DMS114 treated with DMSO at 0.1 percent for 48 hours (cell line): Measurements from ENCODE around the gene SPRYD7.
"Not testable (repeated sequence)": the region's sequence is repeated elsewhere in the genome, so short reads cannot be mapped to it uniquely, and the experiment has no call there.

Experiments
- DNase-seq: peaks from one replicate; lab custom pipeline; 2025; ENCODE audit not compliant: unreplicated experiment; lab: John Stamatoyannopoulos, UW

Gene SPRYD7

GRCh38 chr13:49936075-49936967 is at the start of gene SPRYD7:
SPRYD7 (minus strand) TSS chr13:49936340; CDS start chr13:49936235, 105 bp downstream.
- peak; percentile 85 for DNase-seq

- DNase-seq: no peak
Observed at GRCh38 chr13:49985129-49985528, 49.0 kb upstream of the SPRYD7 start.

- no peak for DNase-seq
Observed at GRCh38 chr13:49980266-49980665, 44.1 kb upstream of the SPRYD7 start.

- no peak for DNase-seq
Observed at GRCh38 chr13:49977992-49978391, 41.9 kb upstream of the SPRYD7 start.

- peak; percentile 27 for DNase-seq
Observed at GRCh38 chr13:49976314-49977258, 40.4 kb upstream of the SPRYD7 start.

- DNase-seq: no peak
Observed at GRCh38 chr13:49975826-49976225, 39.7 kb upstream of the SPRYD7 start.

GRCh38 chr13:49972709-49973108 is 36.6 kb upstream of the SPRYD7 start:
- DNase-seq: no peak

GRCh38 chr13:49967456-49967855 is 31.3 kb upstream of the SPRYD7 start:
- no peak for DNase-seq

GRCh38 chr13:49958321-49958720 is 22.2 kb upstream of the SPRYD7 start:
- no peak for DNase-seq

GRCh38 chr13:49956131-49956530 is 20.0 kb upstream of the SPRYD7 start:
- DNase-seq: no peak

- no peak for DNase-seq
Observed at GRCh38 chr13:49954674-49955455, 18.7 kb upstream of the SPRYD7 start.

GRCh38 chr13:49953560-49953959 is 17.4 kb upstream of the SPRYD7 start:
- DNase-seq: no peak

GRCh38 chr13:49951754-49952535 is 15.8 kb upstream of the SPRYD7 start:
- no peak for DNase-seq

- not testable (repeated sequence) for DNase-seq
Observed at GRCh38 chr13:49948777-49949270, 12.7 kb upstream of the SPRYD7 start.

GRCh38 chr13:49939321-49939720 is 3.2 kb upstream of the SPRYD7 start:
- no peak for DNase-seq

- no peak for DNase-seq
Observed at GRCh38 chr13:49938921-49939320, 2.8 kb upstream of the SPRYD7 start.

GRCh38 chr13:49938314-49938713 is 2.2 kb upstream of the SPRYD7 start:
- DNase-seq: no peak

- no peak for DNase-seq
Observed at GRCh38 chr13:49936968-49937273, 781 bp upstream of the SPRYD7 start.

- DNase-seq: peak; percentile 4
Observed at GRCh38 chr13:49935171-49936074, 717 bp downstream of the SPRYD7 start.
